Activated B cell treated with CpG ODN at 0.5 μM for 24 hours (primary cell): ENCODE data around the gene GALNT12. TPM values are rescaled to one million over a fixed set of nuclear protein-coding genes. Genes with fewer than 3 reads are reported as not detected.
A peak's percentile ranks its signal among the peaks of the same experiment; 100 is the strongest.

Source experiments
- ATAC-seq: fragments of 200-7000 bp; cut with Tn5 transposase; one replicate; pipeline ENCODE4 v1.10.0; 2021; ENCODE audit warnings: low read depth, mild to moderate bottlenecking, moderate library complexity
- CTCF ChIA-PET: fragments of 350-600 bp; sonication (Branson Sonifier 250); formaldehyde crosslinking; loops from one replicate; lab custom pipeline; 2021; ENCODE audit warnings: antibody characterized with exemption; lab: Charles Lee
- POLR2A ChIA-PET: fragments of 350-600 bp; sonication (Branson Sonifier 250); formaldehyde crosslinking; loops from one replicate; lab custom pipeline; 2021; ENCODE audit warnings: antibody characterized with exemption; lab: Charles Lee
- DNase-seq: peaks from one replicate; pipeline ENCODE4 v3.0.0; 2022
- H3K27ac Mint-ChIP-seq: one replicate; pipeline ENCODE4 v1.8.0; 2020; ENCODE audit warnings: mixed read lengths
- H3K27me3 Mint-ChIP-seq: one replicate; pipeline ENCODE4 v1.8.0; 2021; ENCODE audit warnings: mixed read lengths
- H3K36me3 Mint-ChIP-seq: one replicate; pipeline ENCODE4 v1.8.0; 2021; ENCODE audit warnings: low read depth, mixed read lengths
- H3K4me1 Mint-ChIP-seq: one replicate; pipeline ENCODE4 v1.8.0; 2021; ENCODE audit warnings: mixed read lengths
- H3K4me3 Mint-ChIP-seq: one replicate; pipeline ENCODE4 v1.8.0; 2020; ENCODE audit warnings: mild to moderate bottlenecking, mixed read lengths
- H3K9me3 Mint-ChIP-seq: one replicate; pipeline ENCODE4 v1.8.0; 2020; ENCODE audit warnings: mixed read lengths
- CTCF ChIP-seq: fragments of 200-600 bp; IDR thresholded peaks from one replicate; pipeline ENCODE4 v1.8.0; 2022; ENCODE audit warnings: antibody characterized with exemption, mild to moderate bottlenecking
- intact Hi-C: fragments of 100-400 bp; cut with micrococcal nuclease; formaldehyde crosslinking; loops from one replicate; pipeline ENCODE4 v1.15.1; 2024
- total RNA-seq: library from RNA; stranded (reverse); gene quantifications from 2 replicates; pipeline ENCODE4 v1.2.3, GENCODE V29; 2022

GALNT12 gene
- total RNA-seq, 1 donor from 2014 or later, result 2.0 TPM

DNA sequence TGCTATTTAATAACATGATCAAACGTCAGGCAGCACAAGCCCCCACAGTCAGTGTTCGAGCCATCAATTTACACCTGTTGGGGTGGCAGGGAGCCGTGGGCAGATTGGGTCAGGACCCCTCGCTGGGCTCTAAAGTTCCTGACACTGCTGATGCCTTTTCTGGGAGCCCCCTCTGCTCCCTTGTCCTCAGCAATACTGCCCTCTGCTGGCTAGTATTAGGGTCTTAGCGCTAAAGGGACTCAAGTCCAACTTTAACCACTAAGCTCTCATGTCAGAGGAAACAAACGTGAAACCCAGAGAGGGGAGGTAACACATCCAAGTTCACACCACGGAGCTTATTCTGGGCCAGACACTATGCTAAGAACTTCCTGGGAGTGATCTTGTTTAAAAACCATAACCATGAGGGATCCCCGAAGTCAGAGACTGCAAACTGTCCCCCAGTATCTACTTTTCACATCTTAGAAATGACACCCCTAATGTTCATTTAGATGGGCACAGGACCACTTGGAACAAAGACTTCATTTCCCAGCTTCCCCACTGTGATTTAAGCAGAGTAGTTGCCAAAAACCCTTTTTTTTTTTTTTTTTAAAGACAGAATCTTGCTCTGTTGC is 31.5 kb upstream of the GALNT12 start:
- peaks cover 39% of the 10 kb centered on the region for H3K36me3 Mint-ChIP-seq
- intact Hi-C loops, result loop anchor here (1.0 kb wide), 3 partner anchors 461 to 853 kb away; no protein-coding TSS in a partner anchor
- DNase-seq (no peak), ATAC-seq (peak; percentile 42)
- no peaks in the 10 kb centered on the region for H3K4me1 Mint-ChIP-seq
- CTCF ChIA-PET, result interaction anchor here (0.6 to 5.3 kb wide), 11 partner anchors 9 to 852 kb away, joined by 3 to 76 read pairs (median 3); no protein-coding TSS in a partner anchor
- no peaks in the 10 kb centered on the region for H3K9me3 Mint-ChIP-seq
- H3K4me3 Mint-ChIP-seq, result no peak overlapping the region
- TF ChIP-seq CTCF, result no peak
- H3K27ac Mint-ChIP-seq, result no peak overlapping the region
- H3K27me3 Mint-ChIP-seq, result no peaks in the 10 kb centered on the region
- POLR2A ChIA-PET, result interaction anchor here (0.7 kb wide), 1 partner anchor 460 kb away, joined by 3 read pairs; no protein-coding TSS in a partner anchor

DNA sequence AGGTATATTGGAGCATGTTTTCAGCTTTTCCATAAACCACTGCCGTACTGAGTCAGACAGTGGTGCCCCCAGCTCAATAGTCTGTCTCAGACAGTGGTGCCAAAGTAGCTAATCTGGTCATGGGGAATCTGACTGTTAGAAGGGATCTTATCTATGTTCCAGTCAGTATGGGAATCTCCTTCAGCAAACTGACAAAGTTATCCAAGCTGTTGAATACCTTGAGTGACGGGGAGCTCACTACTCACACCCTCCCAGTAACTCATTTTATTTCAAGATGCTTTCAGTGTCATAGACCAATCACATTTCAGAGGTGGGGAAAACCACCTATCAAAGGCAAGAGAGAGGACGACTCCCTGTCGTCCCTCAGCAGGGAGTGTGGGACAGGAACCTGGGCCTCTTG is 29.9 kb upstream of the GALNT12 start:
- peaks cover 34% of the 10 kb centered on the region for H3K36me3 Mint-ChIP-seq
- no peaks in the 10 kb centered on the region for H3K9me3 Mint-ChIP-seq
- H3K27ac Mint-ChIP-seq, result no peak overlapping the region
- TF ChIP-seq CTCF, result no peak
- DNase-seq (no peak), ATAC-seq (no peak)
- H3K4me1 Mint-ChIP-seq, result no peaks in the 10 kb centered on the region
- no peak overlapping the region for H3K4me3 Mint-ChIP-seq
- ChIA-PET CTCF (interaction anchor here (5.3 kb wide), 1 partner anchor 463 kb away, joined by 76 read pairs; no protein-coding TSS in a partner anchor), POLR2A (no interaction called here)
- intact Hi-C loops, result no loop called here
- H3K27me3 Mint-ChIP-seq, result no peaks in the 10 kb centered on the region

DNA sequence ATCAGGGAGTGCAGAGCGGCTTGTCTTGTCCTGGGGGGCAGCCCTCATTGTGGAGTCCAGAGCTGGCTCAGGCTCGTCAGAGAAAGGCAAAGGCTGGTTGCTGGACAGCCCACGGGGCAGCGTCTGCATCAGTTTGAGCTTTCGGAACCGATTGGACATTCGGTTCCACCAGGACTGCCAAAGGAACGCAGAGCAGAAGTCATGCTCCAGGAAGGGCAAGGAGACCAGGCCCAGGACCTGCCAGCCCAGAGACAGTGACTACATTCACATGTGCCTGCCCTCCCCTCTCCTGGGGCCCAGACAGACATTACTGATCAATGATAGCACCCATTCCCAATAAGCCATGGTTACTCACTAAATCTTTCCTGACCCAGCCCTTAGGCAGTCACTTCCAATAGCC is 29.2 kb upstream of the GALNT12 start:
- intact Hi-C loops, result no loop called here
- no peak for TF ChIP-seq CTCF
- ChIA-PET CTCF (interaction anchor here (5.3 kb wide), 1 partner anchor 464 kb away, joined by 76 read pairs; no protein-coding TSS in a partner anchor), POLR2A (no interaction called here)
- no peak for ATAC-seq
- no peak for DNase-seq
- no peaks in the 10 kb centered on the region for H3K4me1 Mint-ChIP-seq
- no peaks in the 10 kb centered on the region for H3K27me3 Mint-ChIP-seq
- H3K27ac Mint-ChIP-seq, result no peak overlapping the region
- no peak overlapping the region for H3K4me3 Mint-ChIP-seq
- H3K9me3 Mint-ChIP-seq, result no peaks in the 10 kb centered on the region
- H3K36me3 Mint-ChIP-seq, result peaks cover 27% of the 10 kb centered on the region

DNA sequence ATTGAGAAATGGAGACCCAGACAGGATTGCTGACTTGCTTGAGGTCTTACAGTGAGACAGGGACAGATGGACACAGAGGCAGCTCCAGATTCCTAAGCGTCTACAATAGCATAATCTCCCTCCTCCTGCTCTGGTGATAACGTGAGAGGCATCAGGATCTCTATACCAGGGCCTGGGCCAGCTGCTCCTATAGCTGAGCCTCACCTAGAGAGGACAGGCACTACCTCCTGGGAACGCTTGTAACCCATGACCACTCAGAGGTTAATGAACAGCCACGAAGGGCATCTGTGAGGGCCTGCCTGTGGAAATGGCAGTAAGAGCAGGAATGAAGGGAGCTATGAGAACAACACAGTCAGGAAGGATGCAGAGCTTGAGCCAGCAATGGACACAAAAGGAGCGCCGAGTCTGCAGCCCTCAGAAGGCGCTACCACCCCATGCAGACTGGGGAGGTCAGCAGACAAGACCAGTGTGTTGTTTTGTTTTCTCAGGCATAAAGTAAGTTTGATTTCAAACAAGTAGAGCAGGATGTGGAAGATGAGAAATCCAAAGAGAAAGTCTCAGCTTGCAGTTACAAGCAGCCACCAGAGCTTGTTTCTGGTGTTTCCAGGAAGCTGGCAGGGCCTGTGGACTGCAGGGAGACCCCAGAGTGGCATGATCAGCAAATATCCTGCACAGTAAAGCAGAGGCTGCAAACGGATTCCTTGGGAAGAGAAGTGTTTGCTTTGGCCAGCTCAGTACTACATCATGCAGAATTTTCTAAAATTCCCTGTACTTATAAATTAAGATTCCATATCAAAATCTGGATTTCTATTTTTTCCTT is 28.5 kb upstream of the GALNT12 start:
- CTCF ChIA-PET, result interaction anchor here (5.3 kb wide), 1 partner anchor 464 kb away, joined by 76 read pairs; no protein-coding TSS in a partner anchor
- H3K27me3 Mint-ChIP-seq, result no peaks in the 10 kb centered on the region
- no peak overlapping the region for H3K4me3 Mint-ChIP-seq
- peaks cover 23% of the 10 kb centered on the region for H3K36me3 Mint-ChIP-seq
- intact Hi-C loops, result no loop called here
- ATAC-seq, result no peak
- no peak for DNase-seq
- H3K4me1 Mint-ChIP-seq, result no peaks in the 10 kb centered on the region
- no peak overlapping the region for H3K27ac Mint-ChIP-seq
- no peak for TF ChIP-seq CTCF
- no peaks in the 10 kb centered on the region for H3K9me3 Mint-ChIP-seq
- POLR2A ChIA-PET, result no interaction called here
